HG03039 (cell line): Measurements from ENCODE around the gene PACSIN2.

Experiments
- ATAC-seq: cut with Tn5 transposase; IDR thresholded peaks from one replicate; pipeline ENCODE4 v1.9.1; 2021; ENCODE audit warnings: mild to moderate bottlenecking, moderate library complexity; ENCODE audit not compliant: unreplicated experiment

The PACSIN2 gene

GRCh38 chr22:42907404-42908373 lies 107.3 kb downstream of the PACSIN2 start:
- no peak for ATAC-seq

DNA sequence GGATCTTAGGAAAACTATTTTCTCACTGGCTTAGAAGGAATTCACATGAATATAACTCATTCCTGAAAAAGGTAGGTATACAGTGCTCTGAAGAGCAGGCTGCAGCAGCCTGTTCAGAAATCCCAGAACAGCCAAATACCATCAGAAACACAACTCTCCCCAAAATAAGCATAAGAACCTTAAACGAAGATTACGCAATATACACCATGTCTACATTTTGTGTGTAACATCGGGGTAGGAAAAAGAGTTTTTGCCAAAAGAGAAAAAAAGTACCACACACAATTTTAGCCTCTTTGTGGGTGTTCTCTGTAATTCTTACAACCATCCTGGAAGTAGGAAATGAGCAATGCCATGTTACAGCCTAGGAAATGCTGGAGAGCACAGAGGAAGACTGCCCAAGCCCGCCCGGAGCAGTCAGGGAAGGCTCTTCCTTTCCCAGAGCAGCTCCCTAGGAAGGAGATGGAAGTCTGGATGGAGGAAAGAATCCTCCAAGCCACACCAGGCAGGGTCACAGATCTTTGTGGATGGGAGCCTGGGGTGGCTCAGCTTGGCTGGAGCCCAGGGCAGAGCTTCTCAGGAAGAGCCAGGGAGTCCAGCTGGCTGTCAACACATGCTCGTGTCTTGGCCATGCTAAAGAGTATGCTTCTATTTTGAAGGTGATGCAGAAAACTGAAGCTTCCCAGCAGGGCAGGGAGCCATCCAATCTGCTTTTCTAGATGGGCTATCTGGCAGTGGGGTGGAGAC lies 108.2 kb downstream of the PACSIN2 start:
- no peak for ATAC-seq

DNA sequence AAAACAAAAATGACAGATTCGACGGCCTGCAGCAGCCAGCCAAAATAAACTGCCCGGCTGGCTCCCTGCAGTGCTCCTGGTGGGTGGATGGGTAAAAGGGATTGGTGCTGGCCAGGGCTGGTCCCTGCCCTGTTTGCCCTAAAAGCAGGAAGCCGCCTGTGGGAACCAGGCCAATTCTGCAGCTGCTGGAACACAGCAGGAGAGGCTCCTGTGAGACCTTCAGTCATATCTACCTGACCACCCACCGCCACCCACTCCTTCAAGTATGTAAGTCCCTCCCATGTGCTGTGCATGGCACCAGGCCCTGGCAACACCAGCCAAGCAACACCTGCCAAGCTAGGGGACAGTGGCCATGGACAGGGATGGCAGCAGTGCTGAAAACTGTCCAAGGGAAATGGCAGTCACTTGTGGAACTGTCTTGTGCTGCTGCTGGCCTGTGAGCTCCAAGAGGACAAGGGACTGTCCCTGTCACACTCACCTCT lies 109.2 kb downstream of the PACSIN2 start:
- no peak for ATAC-seq

GRCh38 chr22:42905217-42905616 lies 109.7 kb downstream of the PACSIN2 start:
- ATAC-seq: no peak

GRCh38 chr22:42904050-42904449 lies 110.9 kb downstream of the PACSIN2 start:
- no peak for ATAC-seq

- ATAC-seq: no peak
Measured at GRCh38 chr22:42902875-42903510, 112.0 kb downstream of the PACSIN2 start.

- no peak for ATAC-seq
Measured at GRCh38 chr22:42901790-42902508, 113.0 kb downstream of the PACSIN2 start.

- no peak for ATAC-seq
Measured at GRCh38 chr22:42897960-42898359, 117.0 kb downstream of the PACSIN2 start.

DNA sequence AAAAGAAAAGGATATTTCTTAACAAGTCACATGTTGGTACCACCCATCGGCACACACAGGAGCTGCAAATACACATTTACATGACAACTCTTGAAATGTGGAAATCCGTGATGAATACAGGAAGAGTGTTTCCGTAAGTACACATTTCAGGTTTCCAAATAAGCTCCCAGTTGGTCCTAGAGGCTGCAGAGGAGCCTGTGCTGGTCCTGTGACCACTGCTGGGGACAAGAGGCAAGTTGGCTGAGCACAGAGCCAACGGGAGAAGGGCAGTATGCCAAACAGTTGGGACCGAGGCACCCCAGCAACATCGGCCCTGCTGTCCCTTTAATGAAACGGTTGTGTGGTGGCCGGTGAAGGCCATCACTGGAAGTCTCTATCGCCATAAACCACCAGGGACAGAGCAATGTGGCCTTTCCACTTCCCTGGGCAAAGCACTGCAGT lies 119.4 kb downstream of the PACSIN2 start:
- ATAC-seq: no peak

GRCh38 chr22:42895087-42895486 lies 119.9 kb downstream of the PACSIN2 start:
- ATAC-seq: no peak

DNA sequence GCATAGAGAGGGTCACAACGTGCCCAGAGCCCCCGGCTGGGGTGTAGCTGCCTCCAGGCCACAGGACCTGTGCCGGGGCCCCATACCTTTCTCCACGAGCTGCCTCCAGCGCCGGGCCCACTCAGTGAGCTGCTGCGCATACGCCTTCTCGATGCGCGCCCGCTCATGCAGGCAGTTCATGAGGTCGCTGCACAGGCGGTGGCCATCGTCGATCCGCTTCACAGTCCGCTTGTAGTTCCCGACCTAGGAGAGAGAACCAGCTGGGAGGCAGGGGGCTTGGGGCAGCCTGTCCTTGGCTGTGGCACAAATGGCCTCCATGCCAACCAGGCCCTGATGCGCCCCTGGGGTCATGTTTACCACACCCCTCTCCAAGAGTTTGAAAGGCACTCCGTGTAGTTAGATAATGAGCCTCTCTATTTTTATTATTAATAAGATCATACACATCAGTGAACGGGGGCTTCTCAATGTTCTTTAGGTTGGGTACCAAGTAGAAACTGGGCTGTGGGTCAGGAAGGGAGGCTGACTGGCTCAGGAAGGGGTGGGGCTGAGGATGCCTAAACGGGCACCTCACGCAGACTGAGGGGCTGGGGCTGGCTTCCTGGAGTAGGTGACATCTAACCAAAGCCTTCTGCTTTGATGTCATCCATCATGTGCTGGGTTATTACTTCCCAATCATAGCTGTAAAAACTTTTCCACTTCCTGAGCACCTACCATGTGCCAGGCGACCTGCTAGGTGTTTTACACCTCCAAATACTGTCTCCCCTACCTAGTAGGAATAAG lies 121.4 kb downstream of the PACSIN2 start:
- no peak for ATAC-seq

DNA sequence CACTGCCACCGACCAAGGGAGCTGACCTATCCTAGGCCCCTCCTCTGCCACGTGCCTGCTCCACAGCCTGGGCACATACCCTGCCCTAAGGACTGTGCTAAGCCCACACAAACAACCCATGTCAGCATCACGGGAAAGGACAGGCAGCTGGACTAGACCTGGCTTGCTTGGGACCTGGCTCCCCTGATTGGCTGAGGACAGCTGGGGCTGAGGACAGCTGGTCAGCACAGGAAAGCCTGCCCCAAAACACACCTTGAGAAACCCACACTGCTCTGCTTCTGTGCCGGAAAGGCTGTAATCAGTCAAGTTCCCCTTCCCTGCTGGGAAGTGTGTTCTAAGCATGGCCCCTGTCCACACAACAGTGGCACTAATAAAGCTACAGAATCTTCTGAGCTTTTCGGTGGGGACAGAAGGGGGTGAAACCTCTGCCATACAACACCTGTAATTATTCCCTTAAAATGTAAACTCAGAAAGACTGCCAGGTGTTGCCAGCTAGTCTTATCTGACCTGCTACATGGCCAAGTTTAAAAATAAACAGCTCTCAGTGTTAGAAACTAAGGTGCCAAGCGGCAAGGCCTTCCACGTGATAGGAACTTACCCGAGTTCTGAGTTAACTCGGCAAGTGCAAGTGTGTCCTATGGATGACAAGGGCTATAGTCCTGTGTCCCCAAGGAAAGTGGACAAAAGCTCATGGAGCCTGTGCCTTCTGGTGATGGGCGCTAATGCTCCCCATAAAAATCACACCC lies 122.2 kb downstream of the PACSIN2 start:
- ATAC-seq: no peak

- no peak for ATAC-seq
Measured at GRCh38 chr22:42892156-42892555, 122.8 kb downstream of the PACSIN2 start.

DNA sequence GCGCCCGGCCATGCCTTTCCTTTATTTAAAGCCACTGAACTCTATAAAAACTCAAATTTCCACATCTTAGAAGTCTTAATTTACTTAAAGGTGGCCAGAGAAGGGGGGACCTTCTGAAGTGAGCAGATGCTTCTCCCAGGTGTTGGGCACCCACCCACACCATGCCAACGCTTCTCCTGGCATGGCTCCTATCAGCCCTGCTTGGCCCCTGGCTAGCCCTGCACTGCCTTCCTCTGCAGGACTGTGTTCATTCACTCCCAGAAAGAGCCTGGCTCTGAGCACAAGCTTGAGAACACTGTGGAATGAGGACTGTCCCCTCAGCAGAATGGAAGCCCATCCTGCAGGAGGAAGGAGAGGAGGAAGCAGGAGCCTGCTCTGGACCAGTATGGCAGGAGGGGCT lies 123.3 kb downstream of the PACSIN2 start:
- no peak for ATAC-seq

DNA sequence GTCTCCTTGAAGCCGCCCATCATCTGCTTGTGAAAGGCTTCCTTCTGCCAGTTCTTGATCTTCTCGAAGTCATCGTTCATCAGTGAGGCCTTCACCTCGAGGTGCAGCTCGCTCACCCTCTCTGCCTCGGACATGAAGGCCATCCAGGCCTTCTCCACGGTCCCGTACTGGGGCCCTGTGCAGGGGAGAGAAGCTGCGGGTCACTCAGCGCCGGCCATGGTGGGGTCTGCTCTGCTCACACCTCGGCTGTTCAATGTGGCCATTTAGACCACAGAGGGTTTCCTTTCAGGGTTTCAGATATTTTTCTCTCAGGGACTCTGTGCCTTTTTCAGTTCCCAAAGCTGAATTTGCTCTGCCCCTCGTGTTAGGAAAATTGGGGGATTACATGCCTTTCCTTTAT lies 123.9 kb downstream of the PACSIN2 start:
- ATAC-seq: no peak

DNA sequence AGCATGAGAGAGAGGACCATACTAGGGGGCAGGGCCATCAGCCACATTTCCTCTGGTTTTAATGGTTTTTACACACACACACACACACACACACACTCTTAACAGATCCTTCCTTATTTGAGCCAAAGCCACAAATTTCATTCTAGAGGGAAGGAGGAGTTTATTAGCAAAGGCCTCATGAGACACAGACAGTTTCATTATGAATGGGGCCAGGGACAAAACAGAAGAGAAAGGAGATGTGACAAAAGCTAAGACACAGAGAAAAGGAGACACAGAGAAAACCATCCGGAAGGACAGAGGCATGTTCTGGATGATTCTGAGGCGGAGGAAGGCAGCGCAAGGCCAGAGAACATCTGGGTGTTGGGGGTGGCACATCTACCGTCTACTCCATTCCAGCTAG lies 125.6 kb downstream of the PACSIN2 start:
- peak; percentile 31 for ATAC-seq

GRCh38 chr22:42887523-42888507 lies 127.1 kb downstream of the PACSIN2 start:
- ATAC-seq: no peak

DNA sequence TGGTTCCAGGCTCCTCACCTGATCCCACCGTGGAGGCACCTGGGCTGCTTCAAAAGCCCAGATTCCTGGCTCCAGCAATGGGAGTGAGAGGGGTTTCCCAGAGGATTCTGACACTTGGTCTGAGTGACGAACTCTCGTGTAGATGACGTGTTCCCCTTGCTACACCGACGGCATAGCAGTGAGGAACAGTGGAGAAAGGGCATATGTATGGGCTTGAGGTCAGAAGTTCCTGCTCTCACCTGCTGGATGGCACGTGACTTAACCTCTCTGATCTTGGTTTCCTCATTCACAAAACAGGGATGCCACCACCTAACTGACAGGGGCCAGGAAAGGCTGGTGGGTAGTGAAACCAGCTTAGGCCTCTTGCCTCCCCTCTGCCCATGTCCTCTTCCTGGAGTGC lies 127.8 kb downstream of the PACSIN2 start:
- no peak for ATAC-seq
